Superior temporal gyrus (tissue), 1 donor: ENCODE data around the gene ECSCR.

Source experiments
- DNase-seq: peaks from one replicate; pipeline ENCODE4 v3.0.0-alpha.2; 2016; ENCODE audit errors: extremely low spot score

The ECSCR gene

DNA sequence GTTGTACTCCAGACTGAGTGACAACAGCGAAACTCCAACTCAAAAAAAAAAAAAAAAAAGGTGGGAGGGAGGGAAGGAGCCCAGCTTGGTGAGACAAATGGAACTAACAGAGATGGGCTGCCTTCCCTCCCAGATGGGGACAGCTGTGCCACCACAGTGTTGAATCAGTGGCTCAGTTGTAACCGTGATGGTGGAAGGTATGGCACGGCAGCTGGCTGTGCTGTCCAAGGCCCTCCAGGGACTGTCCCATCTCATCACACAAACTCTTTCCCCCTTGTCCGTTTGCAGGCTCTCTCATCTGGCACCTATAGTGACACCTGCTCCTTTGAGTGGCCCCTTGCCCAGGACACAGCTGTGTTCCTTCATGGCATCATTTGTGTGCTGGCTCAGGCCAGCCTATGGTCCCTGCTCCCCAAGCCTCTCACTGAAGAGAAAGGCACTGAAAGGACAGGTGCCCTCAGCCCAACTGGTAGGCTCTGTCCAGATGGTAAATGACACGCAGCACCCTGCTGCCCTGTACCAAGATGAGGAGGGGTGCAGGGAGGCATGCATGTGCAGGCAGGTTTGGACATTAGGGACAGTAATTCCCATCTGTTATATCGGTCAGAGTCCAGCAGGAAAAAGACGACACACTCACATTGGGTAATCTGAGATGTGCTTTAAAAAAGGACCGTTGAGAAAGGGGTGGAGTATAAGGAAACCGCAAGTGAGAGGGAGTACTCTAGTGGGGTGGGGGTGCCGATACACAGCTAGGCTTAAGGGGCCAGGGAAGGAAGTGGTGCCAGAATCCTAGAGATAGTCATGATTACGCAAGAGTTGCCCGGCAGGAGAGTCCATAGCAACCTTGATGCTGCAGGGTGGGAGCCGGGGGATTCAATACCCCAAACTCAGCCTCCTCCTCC is 12.6 kb upstream of the ECSCR start:
- no peak for DNase-seq

DNA sequence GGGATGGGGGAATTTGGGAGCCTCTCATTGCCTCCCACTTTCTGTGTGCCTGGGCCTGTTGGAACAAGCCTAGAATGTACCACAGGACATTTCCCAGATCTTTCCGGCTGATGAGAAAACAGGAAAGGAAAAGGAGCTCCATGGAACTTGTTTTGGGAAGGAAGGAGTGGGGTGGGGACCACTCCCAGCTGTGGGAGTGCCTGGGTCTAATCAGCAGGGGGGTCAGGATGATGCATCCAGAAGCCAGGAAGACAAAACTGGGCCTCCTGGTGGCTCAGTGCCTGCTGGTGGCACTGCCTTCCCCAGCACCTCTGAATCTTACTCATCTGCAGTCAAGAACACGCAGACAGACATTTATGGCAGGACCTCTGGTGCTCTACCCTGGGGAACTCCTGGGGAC is 11.0 kb upstream of the ECSCR start:
- DNase-seq: no peak

DNA sequence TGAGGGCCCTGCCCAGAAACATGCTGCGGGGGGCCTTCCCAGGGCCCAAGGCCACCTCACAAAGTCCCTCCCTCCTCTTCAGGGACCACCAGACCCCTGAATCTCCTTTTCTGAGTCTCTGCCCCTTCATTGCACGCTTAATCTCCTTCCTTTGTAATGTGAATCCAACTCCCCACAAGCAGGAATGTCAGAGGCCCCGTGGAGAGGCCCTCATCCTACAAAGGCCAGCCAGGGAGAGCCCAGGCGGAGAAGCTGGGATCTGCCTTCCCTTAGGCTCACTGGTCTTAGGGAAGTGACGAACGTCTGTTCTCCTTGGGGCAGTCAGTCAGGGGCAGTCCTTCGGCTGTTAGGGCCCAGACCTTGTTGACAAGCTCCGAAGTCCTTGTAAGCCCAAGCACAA is 10.6 kb upstream of the ECSCR start:
- no peak for DNase-seq

DNA sequence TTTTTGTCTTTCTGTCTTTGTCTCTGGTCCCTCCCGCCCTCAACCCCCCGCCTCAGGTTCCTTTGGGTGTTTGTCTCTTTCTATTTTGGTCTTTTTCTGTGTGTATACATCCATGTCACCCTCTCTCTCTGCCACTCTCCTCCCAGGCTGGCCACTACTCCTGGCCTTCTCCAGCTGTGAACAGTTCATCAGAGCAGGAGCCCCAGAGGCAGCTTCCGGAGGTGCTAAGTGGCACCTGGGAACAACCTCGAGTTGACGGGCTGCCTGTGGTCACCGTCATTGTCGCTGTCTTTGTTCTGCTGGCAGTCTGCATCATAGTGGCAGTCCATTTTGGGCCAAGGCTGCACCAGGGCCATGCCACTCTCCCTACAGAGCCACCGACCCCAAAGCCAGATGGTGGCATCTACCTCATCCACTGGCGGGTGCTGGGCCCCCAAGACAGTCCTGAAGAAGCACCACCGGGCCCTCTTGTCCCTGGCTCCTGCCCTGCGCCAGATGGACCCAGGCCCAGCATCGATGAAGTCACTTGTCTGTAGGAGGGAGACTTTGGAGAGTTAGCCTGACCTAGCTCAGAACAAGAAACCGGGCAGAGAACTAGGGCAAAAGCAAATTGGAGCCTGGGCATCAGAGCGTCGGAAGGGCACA is 10.0 kb upstream of the ECSCR start:
- no peak for DNase-seq

DNA sequence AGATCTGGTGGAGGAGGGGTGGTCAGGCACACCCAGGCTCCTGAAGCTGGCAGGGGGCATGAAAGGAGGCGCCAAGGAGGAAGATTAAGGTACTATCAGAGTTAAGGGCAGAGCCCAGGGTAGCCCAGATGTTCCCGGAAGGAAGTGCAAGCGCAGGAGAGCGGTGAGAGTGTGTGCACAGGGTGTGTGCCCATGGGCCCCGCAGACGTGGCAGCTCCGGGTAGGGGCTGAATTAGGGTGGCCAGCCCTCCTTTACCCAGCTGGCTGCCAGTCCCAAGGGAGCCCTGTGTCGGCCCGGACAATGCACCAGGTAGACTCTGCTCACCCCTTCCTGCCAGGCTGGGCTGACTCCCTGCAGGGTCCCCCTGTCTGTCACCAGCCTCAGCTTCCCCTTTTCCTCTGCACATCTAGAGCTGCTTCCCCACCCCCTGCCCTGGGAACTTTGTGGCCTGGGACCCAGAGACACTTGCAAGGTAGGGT is 8.3 kb upstream of the ECSCR start, which contains the start of gene SMIM33:
TSS of gene SMIM33 (plus strand) at position 184 of the 480 bp plus-strand sequence. CDS start at position 302, 118 bp downstream.
- DNase-seq: no peak

DNA sequence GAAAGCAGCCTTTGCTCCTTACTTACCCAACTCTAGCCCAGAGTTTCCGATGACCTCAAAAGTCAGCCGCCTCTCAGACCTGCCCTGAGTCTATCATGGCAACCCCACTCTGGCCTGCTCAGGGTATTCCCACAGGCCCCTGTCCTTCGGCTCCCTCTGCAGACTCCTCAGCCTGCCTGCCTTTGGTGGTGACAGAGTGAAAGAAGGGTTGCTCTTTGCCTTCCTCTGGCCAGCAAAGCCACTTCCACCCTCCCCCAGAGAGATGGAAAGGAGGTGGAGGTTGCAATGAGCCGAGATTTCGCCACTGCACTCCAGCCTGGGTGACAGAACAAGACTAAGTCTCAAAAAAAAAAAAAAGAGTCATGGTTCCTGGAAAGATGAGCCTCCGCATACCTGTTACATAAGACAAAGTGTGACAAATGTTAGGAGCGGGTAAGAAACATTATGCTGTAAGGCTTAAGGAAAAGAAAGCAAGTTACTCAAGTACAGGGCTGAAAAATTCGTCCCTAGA is 5.9 kb upstream of the ECSCR start:
- DNase-seq: peak; percentile 18

DNA sequence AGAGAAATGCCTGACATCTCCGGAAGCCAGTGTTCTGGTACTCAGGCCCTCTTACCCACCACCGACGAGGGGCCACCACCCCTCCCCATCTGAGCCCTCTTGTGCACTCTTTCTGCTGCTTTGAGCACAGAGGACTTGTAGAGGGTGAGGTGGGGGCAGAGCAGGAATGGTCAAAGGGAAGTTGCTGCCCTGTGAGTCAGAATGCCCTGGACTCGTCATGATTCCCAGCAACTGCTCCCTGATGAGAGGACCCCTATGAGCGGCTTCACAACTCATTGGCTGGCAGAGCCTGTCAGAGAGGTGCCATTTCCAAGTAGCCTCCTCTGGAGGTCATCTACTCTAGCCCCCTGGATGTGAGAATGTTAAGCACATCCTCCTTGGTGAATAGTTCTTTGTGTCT is 845 bp downstream of the ECSCR start:
- no peak for DNase-seq

DNA sequence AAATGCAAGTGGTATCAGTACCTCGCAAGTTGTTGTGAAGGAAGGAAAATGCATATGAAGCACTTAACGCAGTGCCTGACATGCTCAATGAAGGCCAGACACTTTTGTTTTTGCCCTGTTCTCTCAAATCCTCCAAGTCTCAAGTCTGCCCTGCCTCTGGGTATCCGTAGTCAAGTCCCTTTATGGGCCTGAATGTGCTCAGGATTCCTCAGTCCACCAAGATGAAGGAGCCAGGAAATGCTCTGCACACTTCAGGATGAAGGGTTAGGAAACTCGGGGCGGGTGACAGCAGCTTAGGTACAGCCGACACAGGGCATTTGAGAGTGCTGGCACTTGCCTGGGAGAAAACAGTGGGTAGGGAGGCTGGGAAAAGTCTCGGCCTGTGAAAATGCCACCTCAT is 1.4 kb downstream of the ECSCR start:
- DNase-seq: no peak

DNA sequence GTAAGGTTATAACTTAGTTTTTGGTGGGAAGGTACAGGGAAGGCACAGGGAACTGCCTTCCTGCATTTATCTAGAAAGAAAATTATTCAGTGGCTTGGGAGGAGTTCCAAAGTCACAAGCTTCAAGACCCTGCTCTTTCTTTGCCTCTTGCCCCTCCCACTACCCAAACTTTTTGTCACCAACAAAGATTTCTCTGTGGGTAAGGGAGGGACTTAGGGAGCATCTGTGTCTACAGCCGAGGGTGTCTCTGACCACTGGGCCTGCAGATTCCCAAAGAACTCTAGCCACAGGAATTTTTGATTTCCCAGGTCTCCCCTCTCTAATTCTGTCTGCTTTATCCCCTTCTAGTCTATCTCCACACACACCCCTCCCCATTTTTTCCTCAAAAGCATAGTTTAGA is 2.1 kb downstream of the ECSCR start:
- no peak for DNase-seq

DNA sequence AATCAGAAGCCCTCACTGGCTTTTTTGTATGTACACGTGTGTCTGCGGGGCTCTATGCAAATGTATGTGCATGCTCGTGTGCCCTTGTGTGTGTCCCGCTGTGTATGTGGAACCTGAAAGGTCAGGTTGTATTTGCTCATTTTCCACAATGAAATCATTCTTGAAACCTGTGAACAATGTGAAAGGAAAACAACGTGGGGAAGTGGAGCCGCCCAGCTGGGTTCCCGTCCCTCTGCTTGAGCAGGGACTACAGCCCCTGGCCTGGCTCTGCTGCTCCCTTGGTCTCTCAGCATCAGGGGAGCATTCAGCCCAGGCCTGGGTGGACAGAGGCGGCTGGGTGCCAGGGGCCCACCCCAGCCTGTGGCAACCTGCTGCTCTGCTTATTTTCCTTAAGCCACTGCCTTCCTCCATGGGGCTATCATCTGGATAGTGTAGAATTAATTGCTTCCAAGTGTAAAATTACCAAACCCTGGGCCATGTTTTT is 3.0 kb downstream of the ECSCR start:
- no peak for DNase-seq

DNA sequence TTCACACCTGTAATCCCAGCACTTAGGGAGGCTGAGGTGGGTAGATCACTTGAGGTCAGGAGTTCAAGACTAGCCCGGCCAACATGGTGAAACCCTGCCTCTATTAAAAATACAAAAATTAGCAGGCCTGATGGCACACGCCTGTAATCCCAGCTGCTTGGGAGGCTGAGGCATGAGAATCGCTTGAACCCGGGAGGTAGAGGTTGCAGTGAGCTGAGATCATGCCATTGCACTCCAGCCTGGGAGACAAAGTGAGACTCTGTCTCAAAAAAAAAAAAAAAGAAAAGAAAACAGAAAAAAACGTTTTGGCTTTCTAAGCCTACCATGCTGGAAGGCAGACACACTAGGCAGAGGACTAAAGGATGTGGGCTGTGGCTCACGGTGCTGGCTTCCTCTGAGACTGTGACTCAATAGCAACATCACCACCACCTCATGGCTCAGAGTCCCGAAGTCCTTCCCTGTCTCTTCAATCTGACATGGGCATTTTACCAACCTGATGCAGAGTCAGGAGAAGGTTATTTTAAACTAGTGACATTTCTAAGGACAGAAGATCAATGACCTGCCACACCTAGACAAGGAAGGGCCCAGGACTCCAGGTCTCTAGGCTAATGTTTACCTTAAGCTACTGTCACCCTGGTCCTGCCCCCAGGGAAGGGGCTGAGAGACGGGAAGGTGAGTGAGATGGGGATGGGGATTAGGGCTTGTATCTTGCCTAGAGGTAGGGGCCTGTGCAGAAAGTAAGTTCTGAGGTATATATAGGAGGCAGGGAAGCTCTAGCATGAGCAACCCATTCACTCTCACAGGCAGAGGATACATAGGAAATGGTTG is 3.7 kb downstream of the ECSCR start:
- DNase-seq: no peak

DNA sequence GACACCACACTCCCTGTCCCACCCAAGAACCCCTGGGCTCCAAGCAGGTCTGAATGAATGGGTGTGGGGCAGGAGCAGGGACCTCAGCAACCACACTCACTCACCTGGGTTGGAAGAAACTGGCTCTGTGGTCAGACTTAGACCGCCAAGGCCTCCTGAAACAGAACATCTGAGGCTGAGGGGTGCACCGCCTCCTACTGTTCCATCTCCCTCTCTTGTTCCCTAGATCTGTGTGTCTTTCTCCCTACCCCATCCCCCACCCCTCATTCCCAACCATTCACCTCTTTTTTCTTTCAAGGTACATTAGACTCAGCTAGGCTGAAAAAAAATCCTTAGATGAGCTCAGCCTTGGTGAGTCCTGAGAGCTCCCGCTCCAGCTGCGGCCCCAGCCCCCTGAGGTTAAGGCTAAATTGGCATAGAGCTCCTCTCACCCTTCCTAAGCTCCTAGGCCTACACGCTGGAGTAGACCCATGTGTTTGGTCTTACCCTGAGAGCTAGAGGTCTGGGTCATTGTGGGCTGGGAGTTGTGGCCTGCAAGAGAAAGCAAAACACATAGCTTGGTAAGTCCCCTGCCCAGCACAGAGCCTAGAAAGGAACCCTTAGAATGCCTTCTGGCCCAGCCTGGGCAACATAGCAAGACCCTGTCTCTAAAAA is 4.8 kb downstream of the ECSCR start:
- no peak for DNase-seq

DNA sequence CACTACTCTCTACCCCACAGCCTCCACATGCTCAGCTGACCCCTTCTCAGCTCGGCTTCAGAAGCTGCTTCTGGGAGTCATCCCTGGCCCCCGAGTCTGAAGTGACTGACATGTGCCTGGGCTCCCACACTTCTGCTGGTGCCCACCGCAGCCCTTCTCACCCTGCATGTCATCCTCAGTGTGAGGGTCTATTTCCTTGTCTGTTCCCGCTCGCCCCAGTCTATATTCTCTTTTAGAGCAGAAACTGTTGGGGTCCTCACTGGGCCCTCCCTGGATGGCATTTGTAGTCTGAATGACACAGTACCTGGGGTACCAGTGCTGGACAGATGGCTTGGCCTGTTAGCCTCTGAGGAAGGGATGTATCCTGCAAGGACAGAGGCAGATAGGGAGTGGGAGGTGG is 5.3 kb downstream of the ECSCR start:
- DNase-seq: no peak

DNA sequence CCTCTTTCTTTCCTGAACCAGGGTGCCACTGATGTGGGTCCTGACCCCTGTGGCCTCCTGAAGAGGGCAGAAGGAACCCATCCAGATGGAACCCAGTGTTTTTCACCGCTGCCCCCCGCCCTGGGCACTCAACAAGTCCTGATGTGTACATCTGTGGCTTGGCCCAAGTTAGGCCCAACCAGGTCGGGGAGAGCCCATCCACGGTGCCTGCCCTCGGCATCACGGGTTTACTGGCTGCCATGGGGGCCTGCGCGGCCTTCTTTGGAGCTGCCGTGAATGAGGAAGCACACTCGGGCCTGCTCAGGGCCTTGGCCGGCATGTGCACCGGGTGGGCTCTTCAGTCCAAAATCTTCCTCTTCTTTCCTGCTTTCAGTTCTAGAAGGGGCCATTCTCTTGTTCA is 5.8 kb downstream of the ECSCR start:
- DNase-seq: no peak

DNA sequence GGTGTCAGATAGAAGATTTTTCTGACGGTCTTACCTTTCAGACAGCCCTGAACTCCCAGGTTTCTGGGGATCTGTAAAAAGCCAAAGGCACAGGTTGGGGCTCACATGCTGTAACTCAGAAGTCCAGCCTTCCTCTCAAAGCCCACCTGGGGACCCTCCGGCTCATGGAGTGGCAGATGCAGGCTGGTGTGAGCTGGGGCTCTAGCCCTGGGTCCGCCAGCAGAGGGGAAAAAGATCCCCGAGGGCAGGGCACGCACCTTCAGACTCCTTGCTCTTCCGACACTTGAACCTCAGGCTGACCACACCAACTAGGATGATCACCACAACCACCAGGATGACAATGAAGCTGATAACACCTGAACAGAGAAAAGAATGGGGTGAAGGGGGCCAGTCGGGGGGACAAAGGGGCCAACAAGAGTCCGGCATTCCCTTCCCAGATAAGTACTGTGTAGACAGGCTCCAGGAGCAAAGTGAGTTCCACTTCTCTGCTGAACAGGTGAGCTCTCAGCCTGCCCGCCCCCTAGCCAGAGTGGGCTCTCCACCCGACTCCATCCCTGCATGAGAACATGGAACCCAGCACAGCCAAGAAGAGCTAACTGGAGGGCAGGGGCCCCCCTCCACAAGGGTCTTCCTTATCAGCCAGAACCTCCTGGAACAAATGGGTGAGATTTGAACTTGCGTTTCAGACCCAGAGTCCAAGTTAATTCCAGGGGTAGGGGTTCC is 7.8 kb downstream of the ECSCR start:
- no peak for DNase-seq

DNA sequence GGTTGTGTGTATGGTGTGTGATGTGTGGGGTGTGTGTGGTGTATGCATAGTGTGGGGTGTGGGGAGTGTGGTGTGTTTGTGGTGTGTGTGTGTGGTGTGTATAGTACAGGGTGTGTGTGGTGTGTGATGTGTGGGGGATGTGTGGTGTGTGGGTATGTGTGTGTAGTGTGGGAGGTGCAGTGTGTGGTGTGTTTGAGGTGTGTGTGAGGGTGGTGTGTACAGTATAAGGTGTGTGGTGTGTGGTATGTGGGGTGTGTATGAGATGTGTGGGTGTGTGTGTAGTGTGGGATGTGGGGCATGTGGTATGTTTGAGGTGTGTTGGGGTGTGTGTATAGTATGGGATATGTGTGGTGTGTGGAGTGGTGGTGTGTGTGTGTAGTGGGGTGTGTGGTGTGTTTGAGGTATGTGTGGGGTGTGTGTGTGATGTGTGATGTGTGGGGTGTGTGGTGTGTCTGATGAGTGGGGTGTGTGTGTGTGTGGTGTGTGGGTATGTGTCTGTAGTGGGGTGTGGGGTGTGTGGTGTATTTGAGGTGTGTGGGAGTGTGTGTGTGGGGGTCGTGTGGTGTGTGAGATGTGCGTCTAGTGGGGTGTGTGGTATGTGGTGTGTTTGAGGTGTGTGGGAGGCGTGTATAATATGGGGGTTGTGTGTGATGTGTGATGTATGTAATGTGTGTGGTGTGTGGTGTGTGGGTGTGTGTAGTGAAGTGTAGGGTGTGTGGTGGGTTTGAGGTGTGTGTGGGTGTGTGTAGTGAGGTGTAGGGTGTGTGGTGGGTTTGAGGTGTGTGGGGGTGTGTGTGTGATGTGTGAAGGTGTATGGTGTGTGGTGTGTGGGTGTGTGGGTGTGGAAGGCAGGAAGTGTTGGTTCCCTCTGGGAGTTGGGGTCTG is 8.6 kb downstream of the ECSCR start:
- DNase-seq: no peak

DNA sequence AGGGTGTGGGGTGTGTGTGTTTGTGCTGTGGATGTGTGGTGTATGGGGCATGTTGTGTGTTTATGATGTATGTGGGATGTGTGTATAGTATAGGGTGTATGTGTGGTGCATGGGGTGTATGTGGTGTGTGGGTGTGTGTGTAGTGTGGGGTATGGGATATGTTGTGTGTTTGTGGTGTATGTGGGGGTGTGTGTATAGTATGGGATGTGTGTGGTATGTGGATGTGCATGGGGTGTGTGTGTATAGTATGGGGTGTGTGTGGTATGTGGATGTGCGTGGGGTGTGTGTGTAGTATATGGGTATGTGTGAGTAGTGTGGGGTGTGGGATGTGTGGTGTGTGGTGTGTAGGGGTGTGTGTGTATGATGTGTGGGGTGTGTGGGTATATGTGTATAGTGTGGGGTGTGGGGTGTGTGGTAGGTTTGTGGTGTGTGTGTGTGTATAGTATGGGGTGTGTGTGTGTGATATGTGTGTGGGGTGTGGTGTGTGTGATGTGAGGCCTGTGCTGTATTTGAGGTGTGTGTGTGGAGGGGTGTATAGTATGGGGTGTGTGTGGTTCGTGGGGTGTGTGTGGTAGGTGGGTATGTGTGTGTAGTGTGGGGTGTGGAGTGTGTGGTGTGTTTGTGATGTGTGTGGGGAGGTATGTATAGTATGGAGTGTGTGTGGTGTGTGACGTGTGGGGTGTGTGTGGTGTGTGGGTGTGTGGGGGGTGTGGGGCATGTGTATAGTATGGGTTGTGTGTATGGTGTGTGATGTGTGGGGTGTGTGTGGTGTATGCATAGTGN is 10.5 kb downstream of the ECSCR start:
- DNase-seq: no peak

DNA sequence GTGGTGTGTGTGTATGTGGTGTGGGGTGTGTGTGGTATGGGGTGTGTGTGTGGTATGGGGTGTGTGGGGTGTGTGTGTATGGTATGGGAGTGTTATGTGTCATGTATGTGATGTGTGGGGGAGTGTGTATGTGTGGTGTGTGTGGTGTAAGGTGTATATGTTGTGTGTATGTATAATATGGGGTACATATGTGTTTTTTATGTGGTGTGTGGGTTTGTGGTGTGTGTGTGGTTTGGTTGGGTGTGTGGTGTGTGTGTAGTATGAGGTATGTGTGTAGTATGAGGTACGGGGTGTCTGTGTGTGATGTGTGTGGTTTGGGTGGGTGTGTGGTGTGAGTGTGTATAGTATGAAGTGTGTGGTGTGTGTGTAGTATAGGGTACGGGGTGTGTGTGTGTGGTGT is 11.4 kb downstream of the ECSCR start:
- no peak for DNase-seq
